HCT116 (cell line): ENCODE results near the gene MCF2L2.

ENCODE experiments used
- CEBPB ChIP-seq: IDR thresholded peaks from 2 replicates; pipeline ENCODE4 v1.6.1; 2012; ENCODE audit warnings: low read depth
- EZH2 ChIP-seq: fragments of 200-600 bp; sonication (generic); IDR thresholded peaks from 2 replicates; pipeline ENCODE4 v1.6.1; 2017; ENCODE audit warnings: antibody characterized with exemption, mixed run types
- JUND ChIP-seq: IDR thresholded peaks from 2 replicates; pipeline ENCODE4 v1.6.1; 2012
- POLR2A ChIP-seq: IDR thresholded peaks from 2 replicates; pipeline ENCODE4 v1.7.0; 2011; ENCODE audit warnings: borderline replicate concordance; ENCODE audit not compliant: insufficient read depth, insufficient read length; ENCODE audit errors: extremely low read depth
- POLR2AphosphoS5 ChIP-seq: IDR thresholded peaks from 2 replicates; pipeline ENCODE4 v1.6.1; 2011; ENCODE audit warnings: mild to moderate bottlenecking, low read depth, low read length, moderate library complexity
- RAD21 ChIP-seq: IDR thresholded peaks from 2 replicates; pipeline ENCODE4 v1.6.1; 2012; ENCODE audit warnings: low read depth, mild to moderate bottlenecking
- SIN3A ChIP-seq: IDR thresholded peaks from 2 replicates; pipeline ENCODE4 v1.6.1; 2012; ENCODE audit warnings: low read depth
- SP1 ChIP-seq: IDR thresholded peaks from 2 replicates; pipeline ENCODE4 v1.6.1; 2012; ENCODE audit warnings: low read depth
- TCF7L2 ChIP-seq: IDR thresholded peaks from 2 replicates; pipeline ENCODE4 v1.7.0; 2011; ENCODE audit warnings: borderline replicate concordance, inconsistent platforms; ENCODE audit not compliant: insufficient read depth, insufficient read length; ENCODE audit errors: extremely low read depth
- TF ChIP-seq, protein P1 (sequence below), 3 experiments: fragments of 200-600 bp in 1 of 3; sonication (generic) in 1 of 3; IDR thresholded peaks in 2 of 3; conservative IDR thresholded peaks in 1 of 3; 2 replicates each; pipeline ENCODE4 v1.5.1; 2012 to 2017; ENCODE audit warnings: low read depth in 2 of 3, low read length in 2 of 3, antibody characterized with exemption in 1 of 3, borderline replicate concordance in 1 of 3, control low read depth in 1 of 3, mild to moderate bottlenecking in 1 of 3, mixed read lengths in 1 of 3, mixed run types in 1 of 3, moderate library complexity in 1 of 3; ENCODE audit not compliant: insufficient read depth in 1 of 3
- TF ChIP-seq, protein P2 (sequence below): IDR thresholded peaks from 2 replicates; pipeline ENCODE4 v1.6.1; 2012

DNA sequence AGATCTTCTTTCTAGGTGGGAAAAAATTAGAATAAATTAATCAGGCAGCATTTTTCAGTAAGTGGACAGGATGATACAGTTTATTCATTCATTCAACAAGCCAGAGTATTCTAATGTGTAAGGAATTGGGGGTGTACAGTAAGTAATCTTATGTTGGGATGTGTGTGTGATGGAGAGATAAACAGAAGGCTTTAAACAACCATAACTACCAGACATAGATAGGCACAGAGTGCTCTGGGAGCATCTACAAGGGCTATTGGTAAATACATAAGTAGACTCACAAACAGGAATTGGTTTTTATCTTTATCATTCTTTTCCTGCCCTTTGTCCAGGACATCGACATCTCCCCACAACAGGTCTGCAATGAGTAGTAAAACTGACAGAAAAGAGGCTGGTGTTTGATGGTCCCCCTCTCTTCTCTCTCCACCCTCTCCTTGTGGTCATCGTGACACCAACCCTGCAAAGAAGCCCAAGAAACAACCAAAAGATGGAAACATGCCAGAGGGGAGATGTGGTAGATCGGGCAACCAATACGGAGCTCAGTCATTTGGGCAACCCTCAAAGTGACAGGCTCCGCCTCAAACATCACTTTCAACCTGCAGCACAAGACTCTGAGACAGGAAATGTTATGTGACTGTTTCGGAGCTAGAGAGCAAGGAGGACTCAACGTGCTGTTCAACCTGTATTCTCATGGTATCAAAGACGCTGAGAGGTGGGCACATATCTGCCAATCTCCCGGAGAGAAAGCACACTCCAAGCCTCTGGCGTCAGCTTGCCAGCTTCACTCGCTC is 204.0 kb downstream of the MCF2L2 start:
- no peak for TF ChIP-seq RAD21
- TF ChIP-seq, protein P1, sequence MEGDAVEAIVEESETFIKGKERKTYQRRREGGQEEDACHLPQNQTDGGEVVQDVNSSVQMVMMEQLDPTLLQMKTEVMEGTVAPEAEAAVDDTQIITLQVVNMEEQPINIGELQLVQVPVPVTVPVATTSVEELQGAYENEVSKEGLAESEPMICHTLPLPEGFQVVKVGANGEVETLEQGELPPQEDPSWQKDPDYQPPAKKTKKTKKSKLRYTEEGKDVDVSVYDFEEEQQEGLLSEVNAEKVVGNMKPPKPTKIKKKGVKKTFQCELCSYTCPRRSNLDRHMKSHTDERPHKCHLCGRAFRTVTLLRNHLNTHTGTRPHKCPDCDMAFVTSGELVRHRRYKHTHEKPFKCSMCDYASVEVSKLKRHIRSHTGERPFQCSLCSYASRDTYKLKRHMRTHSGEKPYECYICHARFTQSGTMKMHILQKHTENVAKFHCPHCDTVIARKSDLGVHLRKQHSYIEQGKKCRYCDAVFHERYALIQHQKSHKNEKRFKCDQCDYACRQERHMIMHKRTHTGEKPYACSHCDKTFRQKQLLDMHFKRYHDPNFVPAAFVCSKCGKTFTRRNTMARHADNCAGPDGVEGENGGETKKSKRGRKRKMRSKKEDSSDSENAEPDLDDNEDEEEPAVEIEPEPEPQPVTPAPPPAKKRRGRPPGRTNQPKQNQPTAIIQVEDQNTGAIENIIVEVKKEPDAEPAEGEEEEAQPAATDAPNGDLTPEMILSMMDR (IDR thresholded peaks at IDR 0.05 in 2 of 3, conservative IDR thresholded peaks at IDR 0.05 in 1 of 3; ENCODE audit: borderline replicate concordance in 1 of 3, insufficient read depth in 1 of 3, low read depth in 2 of 3, low read length in 2 of 3): no peak
- no peak for TF ChIP-seq EZH2
- no peak for TF ChIP-seq POLR2AphosphoS5
- no peak for TF ChIP-seq POLR2A
- no peak for TF ChIP-seq SIN3A
- TF ChIP-seq TCF7L2: no peak
- no peak for TF ChIP-seq JUND
- TF ChIP-seq SP1: no peak
- TF ChIP-seq, protein P2, sequence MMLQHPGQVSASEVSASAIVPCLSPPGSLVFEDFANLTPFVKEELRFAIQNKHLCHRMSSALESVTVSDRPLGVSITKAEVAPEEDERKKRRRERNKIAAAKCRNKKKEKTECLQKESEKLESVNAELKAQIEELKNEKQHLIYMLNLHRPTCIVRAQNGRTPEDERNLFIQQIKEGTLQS: no peak
- TF ChIP-seq CEBPB: no peak
